BJ (cell line): Measurements from ENCODE around the gene MVP. TPM values are rescaled to one million over a fixed set of nuclear protein-coding genes. Genes with fewer than 3 reads are reported as not detected.

Experiments
- CTCF ChIA-PET: fragments of 350-600 bp; formaldehyde crosslinking; extraction: SDS; loops from one replicate; lab custom pipeline; 2021; ENCODE audit warnings: antibody characterized with exemption, inconsistent platforms; lab: Yijun Ruan, JAX
- POLR2A ChIA-PET: fragments of 300-600 bp; sonication (Branson Sonifier 250); formaldehyde crosslinking; extraction: SDS; loops from one replicate; lab custom pipeline; 2021; ENCODE audit warnings: antibody characterized with exemption; lab: Charles Lee
- DNase-seq: peaks from one replicate; pipeline ENCODE4 v3.0.0-alpha.2; 2011; ENCODE audit warnings: low read depth
- H3K27me3 ChIP-seq: 2 replicates; pipeline ENCODE4 v1.6.0; 2011; ENCODE audit warnings: low read length; ENCODE audit not compliant: control insufficient read depth, insufficient read depth
- H3K36me3 ChIP-seq: 2 replicates; pipeline ENCODE4 v1.5.1; 2011; ENCODE audit warnings: low read length; ENCODE audit not compliant: control insufficient read depth, insufficient read depth
- H3K4me3 ChIP-seq: 2 replicates; pipeline ENCODE4 v1.5.1; 2011; ENCODE audit warnings: low read depth, mild to moderate bottlenecking, control low read depth, low read length
- CTCF ChIP-seq: IDR thresholded peaks from 2 replicates; pipeline ENCODE4 v1.5.1; 2011; ENCODE audit warnings: low read depth, mild to moderate bottlenecking, control low read depth, inconsistent platforms, low read length, moderate library complexity; ENCODE audit not compliant: insufficient read depth
- polyA plus RNA-seq: library from polyadenylated mRNA; depleted of rRNA; stranded (reverse); fragments of >200 nt; gene quantifications from 2 replicates; pipeline ENCODE4 v1.2.3, GENCODE V29; 2011

MVP gene
- polyA plus RNA-seq, 1 experiment: 368 TPM

- no peak for TF ChIP-seq CTCF
- Histone ChIP-seq H3K4me3 (peak within 1 kb of the TSS; percentile 72), H3K27me3 (no peaks in the 10 kb centered on the region), H3K36me3 (peaks cover 17% of the 10 kb centered on the region)
- ChIA-PET CTCF (interaction anchor here (0.6 to 1.4 kb wide), 3 partner anchors 57 to 254 kb away, joined by 3 read pairs; partner anchors contain the start of gene ALDOA), POLR2A (no interaction called here)
- DNase-seq: no peak
Observed at GRCh38 chr16:29811896-29812665, 8.2 kb upstream of the MVP start, which contains the start of gene PRRT2. Gene PRRT2 (plus strand): TSS chr16:29812193. CDS start chr16:29813055, 862 bp downstream.

- no peak for DNase-seq
- ChIA-PET POLR2A (no interaction called here), CTCF (interaction anchor here (0.6 to 1.1 kb wide), 5 partner anchors 22 to 101 kb away, joined by 3 read pairs; partner anchors contain the start of gene KIF22)
- no peak for TF ChIP-seq CTCF
- Histone ChIP-seq H3K4me3 (peak overlapping the region; percentile 72), H3K36me3 (peaks cover 17% of the 10 kb centered on the region), H3K27me3 (no peaks in the 10 kb centered on the region)
Observed at GRCh38 chr16:29812754-29813643, 7.3 kb upstream of the MVP start.

- DNase-seq: no peak
- Histone ChIP-seq H3K27me3 (no peaks in the 10 kb centered on the region), H3K36me3 (peaks cover 14% of the 10 kb centered on the region), H3K4me3 (no peak overlapping the region)
- CTCF ChIA-PET: interaction anchor here (0.6 to 1.1 kb wide), 3 partner anchors 23 to 40 kb away, joined by 3 read pairs; partner anchors contain the start of gene KIF22
- POLR2A ChIA-PET: interaction anchor here (0.6 kb wide), 1 partner anchor 368 kb away, joined by 10 read pairs; no protein-coding TSS in a partner anchor
- no peak for TF ChIP-seq CTCF
Observed at GRCh38 chr16:29813644-29814562, 6.4 kb upstream of the MVP start.

GRCh38 chr16:29814592-29814991, 5.7 kb upstream of the MVP start:
- no peaks in the 10 kb centered on the region for H3K27me3 ChIP-seq
- CTCF ChIA-PET: interaction anchor here (1.1 kb wide), 1 partner anchor 24 kb away, joined by 3 read pairs; the partner anchor contains the start of gene KIF22
- peaks cover 12% of the 10 kb centered on the region for H3K36me3 ChIP-seq
- POLR2A ChIA-PET: no interaction called here
- TF ChIP-seq CTCF: no peak
- DNase-seq: no peak
- no peak overlapping the region for H3K4me3 ChIP-seq
